NCI-H1092 (cell line): ENCODE measurements around the gene AOC1.
"Not testable (repeated sequence)": the region's sequence is repeated elsewhere in the genome, so short reads cannot be mapped to it uniquely, and the experiment has no call there.

Experiments used
- DNase-seq: peaks from one replicate; lab custom pipeline; 2025; lab: John Stamatoyannopoulos, UW

The AOC1 gene

DNA sequence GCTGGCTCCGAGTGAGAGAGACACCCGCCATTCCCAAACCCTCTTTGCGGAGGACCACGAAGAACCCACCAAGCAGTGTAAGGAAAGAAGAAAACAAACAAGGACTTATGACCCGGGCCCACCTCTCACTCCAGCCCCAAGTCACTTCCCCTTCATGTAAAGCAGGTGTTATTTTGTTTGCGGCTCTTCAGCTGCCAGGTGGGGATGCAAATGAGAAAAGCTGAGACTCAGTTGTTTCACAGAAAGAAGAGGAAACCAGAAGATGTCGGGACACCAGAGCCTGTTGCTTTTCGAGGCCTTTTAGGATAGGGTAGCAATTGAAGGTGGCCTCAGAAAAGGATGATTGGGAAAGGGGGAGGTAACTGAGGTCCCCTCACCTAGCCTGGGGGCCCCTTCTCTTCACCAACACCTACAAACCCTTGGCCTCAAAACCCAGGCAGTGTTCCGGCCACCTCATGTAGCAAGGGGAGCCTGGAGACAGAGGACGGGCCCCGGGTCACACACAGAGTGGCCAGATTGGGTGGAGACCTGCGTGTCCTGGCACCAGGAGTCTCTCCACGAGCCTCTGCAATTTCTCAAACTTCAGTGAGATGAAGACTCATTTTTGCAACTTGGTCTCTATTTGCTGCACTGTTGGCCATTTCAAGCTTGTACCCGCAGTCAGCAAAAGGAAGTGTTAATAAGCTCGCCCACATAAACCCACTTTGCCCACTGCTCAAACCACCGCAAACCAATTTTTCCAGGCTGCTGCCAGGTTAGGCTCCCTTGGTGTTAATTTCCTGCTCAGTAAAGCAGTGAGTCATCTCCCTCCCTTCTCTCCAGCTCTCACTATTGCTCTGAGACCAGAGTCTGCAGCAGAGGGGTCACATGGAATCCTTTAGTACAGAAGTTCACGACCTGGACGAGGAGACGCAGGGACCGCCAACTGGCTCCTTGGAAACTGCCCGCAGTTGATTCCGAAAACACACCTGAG lies 45.5 kb downstream of the AOC1 start:
- no peak for DNase-seq

DNA sequence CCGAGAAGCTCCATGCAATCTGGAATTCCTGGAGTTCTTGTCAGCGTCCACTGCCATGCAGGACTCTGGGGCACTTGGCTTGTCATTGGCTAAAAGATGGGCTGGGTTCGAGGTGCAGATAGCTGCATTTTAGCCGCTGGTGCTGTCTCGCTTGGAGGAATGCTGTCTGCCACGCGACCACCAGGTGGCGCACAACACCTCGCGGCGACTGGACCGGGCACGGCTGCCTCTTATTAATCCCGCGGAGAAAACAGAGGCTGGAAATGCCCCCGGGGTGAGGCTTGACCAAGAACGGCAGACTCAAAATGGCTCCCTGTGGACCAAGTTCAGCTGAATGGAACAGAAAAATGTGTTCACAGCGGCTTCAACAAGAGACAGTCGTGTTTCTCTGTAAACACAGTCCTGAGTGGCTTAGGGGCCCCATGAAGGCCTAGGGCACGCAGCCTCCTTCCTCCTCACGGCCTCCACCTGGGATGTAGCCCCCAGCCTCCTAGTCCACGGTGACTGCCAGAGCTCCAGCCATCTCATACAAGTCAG lies 46.2 kb downstream of the AOC1 start:
- DNase-seq: peak; percentile 66

DNA sequence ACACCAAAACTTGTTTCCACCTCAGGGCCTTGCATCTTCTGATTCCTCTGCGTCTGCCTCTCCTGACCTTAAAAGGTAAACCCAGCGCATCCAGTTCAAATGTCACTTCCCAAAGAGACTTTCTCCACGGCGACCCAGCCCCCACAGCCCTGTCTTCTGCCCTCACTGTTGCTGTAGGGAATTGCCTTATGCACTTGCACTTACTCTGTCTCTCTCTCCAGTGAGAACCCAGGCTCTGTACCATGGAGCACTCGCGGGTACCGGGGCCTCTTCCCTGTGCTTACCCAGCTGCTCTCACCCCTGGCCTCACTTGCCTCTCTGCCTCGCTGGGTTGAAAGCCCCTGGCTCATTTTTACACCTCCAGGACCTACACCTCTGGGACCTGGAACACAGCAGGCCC lies 48.4 kb downstream of the AOC1 start:
- DNase-seq: no peak

DNA sequence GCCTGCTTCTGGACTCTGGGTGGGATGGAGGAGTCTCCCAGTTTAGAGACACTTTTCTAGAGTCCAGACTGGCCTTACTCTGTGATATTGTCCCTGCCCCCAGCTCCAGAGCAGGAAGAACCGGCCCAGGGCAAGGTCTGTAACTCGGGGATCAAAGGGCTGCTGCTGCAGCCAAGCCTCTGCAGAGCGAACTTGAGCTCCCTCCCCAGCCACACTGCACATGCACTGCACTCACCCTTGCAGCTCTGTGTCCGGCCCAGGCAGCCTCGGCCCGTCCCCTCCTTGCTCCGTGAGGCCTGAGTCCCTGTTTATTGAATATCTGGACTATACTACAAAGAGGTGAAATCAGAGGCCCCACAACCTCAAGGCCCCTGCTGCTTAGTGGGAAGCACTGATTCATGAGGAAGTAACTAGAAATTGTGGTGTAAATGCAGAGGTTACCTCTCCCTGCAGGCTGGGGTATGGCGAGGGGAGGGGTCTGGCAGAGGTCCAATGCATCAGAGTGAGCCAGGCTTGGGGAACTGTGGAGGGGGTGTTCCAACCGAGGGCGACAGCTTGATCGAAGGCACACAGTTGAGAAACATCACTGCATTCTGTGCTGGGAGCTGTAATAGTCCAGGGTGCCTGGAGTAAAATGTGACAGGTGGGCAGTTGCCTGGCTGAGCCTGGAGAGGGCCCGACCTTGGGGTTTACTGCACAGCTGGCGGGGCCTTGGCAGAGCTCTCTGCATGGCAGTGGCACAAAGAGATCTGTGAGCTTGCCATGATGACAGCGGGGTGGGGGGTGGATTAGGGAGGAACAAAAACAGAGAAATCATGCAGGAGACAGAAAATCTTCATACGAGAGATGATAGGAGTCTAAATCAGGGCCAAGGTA lies 49.1 kb downstream of the AOC1 start:
- peak; percentile 78 for DNase-seq

DNA sequence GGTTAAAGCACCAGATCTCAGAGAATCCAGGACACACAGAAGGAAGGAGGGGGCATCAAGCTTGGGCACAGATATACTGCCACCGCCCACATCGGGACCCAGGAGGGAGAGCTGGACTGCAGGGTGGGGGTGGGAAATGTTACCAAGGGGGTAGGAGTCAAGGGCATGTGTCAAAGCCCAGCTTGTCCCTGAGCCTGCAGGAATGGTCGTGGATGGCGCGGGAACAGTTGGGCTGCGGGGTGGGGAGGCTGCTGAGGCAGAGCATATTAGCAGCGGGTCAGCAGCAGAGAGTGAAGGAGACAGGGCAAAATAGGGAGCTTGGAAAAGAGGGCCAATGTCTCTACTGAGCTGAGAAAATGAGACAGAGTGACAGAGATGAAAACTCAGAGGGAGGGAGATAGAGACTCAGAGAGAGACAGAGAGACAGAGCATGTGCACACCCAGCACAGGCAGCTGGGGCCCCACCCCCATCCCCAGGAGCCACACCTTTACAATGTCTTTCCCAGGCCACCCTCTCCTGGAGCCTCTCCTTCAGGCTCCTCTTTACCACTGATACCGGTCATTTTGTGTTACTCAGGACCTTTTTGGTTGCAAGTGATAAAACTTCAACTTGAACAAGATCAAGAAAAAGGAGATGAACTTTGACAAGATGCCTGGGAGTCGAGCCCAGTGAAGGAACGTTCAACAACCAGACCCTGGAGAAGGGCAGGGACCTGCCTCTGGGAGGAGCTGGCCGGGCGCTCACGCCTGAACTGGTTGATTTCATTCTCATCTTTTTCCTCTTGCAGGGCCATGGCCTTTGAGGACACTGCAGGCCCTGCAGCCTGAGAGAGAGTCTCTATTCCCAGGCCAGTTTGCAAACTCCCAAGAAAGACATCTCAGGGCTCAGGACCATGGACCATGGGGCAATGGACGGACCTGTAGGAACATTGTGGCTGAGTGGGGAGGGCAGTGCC lies 50.0 kb downstream of the AOC1 start:
- DNase-seq: no peak

DNA sequence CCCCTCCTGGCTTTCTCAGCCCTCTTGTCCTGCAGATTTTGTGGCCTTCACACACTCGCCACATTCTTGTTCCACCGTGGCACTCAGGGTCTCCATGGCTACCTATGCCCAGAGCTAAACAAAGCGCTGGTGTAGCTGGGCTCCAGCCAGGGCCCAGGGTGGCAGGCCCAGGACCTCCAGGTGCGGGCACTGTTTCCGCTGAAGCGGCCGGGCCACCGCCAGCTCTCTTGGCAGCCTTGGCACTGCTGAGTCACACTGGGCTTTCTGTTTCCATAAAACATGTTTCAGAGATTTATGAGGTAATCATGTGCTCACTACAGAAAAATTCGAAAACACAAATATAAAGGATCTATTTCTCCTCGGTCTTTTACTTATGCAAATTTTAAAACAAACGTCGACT lies 51.3 kb downstream of the AOC1 start:
- DNase-seq: peak; percentile 95

DNA sequence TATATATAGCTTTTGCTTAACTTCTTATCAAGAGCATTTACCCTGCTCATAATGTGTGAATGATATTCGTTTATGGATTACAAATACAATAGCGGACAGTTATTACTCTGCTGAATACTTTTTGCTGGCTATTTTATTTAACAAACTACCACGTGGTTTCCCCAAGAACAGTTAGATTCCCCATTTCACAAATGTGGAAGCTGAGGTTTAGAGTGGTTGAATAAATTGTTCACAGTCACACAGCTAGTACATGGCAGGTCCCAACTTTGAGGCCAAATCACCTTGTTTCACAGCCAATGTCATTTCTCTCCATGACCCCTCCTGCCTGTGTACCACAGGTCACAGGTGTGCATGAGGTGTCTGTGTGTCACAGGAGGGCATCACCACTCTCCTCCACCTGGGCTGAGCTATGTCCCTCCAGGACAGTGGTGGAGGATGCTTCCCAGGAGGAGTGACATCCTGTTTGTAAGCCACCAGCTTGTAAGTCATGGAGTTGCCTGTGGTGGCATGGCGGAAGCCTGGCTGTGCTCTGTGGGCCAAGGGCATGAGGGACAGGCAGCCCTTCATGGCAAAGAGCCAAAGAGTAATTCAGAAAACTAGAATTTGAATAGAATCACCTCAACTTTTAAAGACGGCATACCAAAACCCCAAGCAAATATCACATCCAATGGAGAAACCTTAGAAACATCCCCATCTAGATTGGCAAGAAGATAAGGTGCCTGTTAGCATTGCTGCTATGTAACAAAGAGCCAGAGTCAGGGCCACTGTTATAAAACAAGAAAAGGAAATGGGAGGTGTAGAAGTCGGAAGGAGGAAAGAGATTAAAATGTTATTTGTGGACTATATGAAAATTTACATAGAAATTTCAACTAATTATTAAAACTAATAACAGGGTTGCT lies 51.9 kb downstream of the AOC1 start:
- no peak for DNase-seq

DNA sequence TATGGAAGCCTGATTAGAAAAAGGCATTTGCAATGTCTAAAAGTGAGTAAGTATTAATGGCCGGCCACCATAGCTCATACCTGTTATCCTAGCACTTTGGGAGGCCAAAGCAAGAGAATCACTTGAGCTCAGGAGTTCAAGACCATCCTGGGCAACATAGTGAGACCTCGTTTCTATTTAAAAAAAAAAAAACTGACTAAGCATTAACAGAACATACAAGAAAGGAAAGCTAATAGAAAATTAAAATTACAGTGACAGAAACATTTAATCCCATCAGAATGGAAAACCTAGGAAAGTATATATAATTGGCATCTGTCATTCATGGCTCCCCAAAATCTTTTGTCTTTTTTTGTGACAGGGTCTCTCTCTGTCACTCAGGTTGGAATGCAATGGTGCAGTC lies 55.9 kb downstream of the AOC1 start:
- DNase-seq: no peak

DNA sequence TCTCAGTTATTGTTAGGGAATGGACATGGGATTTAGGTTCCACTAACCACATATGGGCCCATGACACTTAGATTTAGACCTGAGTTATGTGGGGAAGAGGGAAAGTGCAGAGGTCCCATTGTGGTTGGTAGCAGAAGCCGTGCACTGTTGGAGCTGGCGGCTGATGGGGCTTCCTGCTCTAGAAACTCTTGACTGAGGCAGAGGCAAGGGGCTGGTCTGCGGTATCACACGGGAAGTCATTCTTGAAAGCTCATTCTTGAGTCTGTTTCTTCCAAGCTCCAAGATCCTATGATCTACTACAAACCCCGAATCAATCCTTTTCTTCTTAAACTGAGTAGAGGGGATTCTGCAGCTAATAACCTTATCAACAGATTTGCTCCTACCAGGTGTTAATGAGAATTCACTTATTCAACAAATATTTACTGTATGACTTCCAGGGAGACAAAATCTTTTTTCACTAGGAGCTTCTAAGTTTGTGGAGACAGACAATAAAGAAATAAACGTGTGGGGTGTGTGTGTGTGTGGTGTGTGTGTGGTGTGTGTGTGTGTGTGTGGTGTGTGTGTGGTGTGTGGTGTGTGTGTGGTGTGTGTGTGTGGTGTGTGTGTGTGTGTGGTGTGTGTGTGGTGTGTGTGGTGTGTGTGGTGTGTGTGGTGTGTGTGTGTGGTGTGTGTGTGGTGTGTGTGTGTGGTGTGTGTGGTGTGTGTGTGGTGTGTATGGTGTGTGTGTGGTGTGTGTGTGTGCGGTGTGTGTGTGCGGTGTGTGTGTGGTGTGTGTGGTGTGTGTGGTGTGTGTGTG lies 57.1 kb downstream of the AOC1 start:
- no peak for DNase-seq

DNA sequence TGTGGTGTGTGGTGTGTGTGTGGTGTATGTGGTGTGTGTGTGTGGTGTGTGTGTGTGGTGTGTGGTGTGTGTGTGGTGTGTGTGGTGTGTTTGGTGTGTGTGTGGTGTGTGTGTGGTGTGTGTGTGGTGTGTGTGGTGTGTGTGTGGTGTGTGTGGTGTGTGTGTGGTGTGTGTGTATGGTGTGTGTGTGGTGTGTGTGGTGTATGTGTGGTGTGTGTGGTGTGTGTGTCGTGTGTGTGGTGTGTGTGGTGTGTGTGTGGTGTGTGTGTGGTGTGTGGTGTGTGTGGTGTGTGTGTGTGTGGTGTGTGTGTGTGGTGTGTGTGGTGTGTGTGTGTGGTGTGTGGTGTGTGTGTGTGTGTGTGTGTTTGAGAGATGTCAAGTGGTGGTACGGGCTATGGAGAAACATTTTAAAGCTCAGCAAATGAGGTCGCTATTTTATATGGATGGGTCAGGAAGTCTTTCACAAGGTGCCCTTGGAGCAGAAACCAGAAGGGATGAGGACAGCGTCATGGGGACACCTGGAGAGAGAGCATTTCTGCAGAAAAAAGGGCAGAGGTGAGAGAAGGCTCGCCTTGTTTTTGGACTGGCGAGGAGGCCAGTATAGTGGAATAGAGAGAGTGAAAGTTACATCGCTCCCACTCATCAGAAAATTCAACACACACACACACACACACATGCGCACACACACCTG lies 58.1 kb downstream of the AOC1 start:
- DNase-seq: not testable (repeated sequence)

DNA sequence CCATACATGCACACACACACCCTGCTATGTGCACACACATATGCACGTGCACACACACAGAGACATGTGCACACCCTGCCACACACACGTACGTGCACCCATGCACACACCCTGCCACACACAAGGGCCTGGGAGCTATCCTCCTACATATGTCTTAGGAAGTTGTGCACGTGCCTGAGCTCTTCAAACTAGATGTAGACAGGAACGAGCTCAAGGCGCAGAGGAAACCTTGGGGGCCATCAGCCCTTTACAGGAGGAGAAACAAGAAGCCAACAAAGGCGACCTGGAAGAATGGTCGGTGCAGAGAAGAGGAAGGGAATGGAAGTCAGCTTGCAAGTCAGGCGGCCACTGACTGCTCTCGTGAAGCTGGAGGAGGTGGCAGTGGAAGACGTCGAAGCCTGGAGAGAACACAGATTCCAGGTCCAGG lies 58.7 kb downstream of the AOC1 start:
- no peak for DNase-seq
